Measurements from ENCODE around the gene GPR137C.
"Not testable (repeated sequence)": the region's sequence is repeated elsewhere in the genome, so short reads cannot be mapped to it uniquely, and the experiment has no call there.

GPR137C gene

DNA sequence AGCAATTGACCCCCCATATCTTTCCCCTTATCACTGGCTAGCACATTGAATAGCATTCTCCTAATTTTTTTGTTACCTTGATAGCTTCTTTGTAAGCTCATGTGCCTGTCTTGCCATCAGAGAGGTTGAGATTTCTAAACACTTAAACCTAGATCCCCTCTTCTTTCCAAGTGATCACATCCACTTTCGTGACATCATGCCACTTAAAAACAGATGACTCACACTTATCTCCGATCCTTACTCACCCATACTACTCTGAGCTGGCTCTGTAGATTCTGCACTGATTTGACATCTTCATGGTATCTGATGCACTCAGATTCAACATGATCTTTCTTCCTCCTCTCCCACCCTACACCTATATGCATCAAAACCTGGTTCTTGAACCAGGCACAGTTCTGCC, 10.5 kb downstream of the GPR137C start:
- DNase-seq (ENCODE audit: low spot score), result no peak

- DNase-seq (ENCODE audit: low spot score), result not testable (repeated sequence)
Measured at GRCh38 chr14:52568454-52568853, 15.8 kb downstream of the GPR137C start.

- no peak for DNase-seq (ENCODE audit: low spot score)
Measured at GRCh38 chr14:52575858-52576257, 23.2 kb downstream of the GPR137C start.

GRCh38 chr14:52583544-52583943, 30.9 kb downstream of the GPR137C start:
- no peak for DNase-seq (ENCODE audit: low spot score)

GRCh38 chr14:52589646-52590045, 37.0 kb downstream of the GPR137C start:
- DNase-seq (ENCODE audit: low spot score), result no peak

DNA sequence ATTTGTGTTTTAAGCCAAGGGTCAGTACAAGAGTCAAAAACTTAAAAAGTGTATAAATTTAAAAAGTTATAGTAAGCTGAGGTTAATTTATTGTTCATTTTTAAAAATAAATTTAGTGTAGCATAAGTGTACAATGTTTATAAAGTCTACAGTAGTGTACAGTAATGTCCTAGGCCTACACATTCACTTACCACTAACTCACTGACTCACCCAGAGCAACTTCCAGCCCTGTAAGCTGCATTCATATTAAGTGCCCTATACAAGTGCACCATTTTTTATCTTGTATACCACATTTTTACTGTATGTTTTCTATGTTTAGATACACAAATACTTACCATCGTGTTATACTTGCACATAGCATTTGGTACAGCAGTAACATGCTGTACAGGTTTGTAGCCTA, 37.7 kb downstream of the GPR137C start:
- DNase-seq (ENCODE audit: low spot score), result no peak

GRCh38 chr14:52596320-52596719, 43.7 kb downstream of the GPR137C start:
- DNase-seq (ENCODE audit: low spot score), result no peak

GRCh38 chr14:52596861-52597260, 44.2 kb downstream of the GPR137C start:
- no peak for DNase-seq (ENCODE audit: low spot score)

GRCh38 chr14:52598568-52598967, 45.9 kb downstream of the GPR137C start:
- no peak for DNase-seq (ENCODE audit: low spot score)

GRCh38 chr14:52599974-52600373, 47.3 kb downstream of the GPR137C start:
- DNase-seq (ENCODE audit: low spot score), result no peak

- no peak for DNase-seq (ENCODE audit: low spot score)
Measured at GRCh38 chr14:52602131-52602530, 49.5 kb downstream of the GPR137C start.

DNA sequence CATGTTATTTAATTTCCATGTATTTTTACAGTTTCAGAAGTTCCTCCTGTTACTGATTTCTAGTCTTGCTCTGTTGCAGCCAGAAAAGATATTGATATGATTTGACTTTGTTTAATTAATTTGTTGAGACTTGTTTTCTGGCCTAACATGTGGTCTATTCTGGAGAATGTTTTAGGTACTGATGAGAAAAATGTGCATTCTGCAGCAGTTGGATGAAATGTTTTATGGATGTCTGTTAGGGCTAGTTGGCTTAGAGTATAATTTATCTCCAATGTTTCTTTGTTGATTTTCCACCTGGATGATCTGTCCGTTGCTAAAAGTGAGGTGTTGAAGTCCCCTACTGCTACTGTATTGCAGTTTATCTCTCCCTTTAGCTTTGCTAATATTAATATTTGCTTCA, 54.4 kb downstream of the GPR137C start:
- DNase-seq (ENCODE audit: low spot score), result no peak

GRCh38 chr14:52609445-52610044, 56.9 kb downstream of the GPR137C start:
- DNase-seq (ENCODE audit: low spot score), result no peak

DNA sequence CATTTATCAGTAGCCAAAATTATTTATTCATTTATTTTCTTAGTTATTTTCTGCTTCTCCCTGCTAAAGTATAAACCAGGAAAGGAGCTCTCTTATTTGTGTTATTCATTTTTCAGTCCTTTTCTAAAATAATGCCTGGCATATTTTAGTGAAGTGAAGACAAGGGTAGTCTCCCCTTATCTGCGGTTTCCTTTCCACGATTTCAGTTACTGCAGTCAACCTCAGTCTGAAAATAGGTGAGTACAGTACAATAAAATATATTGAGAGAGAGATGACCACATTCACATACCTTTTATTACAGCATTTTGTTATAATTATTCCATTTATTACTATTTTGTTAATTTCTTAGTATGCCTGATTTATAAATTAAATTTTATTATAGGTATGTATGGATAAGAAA, 57.6 kb downstream of the GPR137C start:
- DNase-seq (ENCODE audit: low spot score), result no peak

GRCh38 chr14:52618602-52619001, 66.0 kb downstream of the GPR137C start:
- no peak for DNase-seq (ENCODE audit: low spot score)

GRCh38 chr14:52619687-52620086, 67.1 kb downstream of the GPR137C start:
- DNase-seq (ENCODE audit: low spot score), result no peak

DNA sequence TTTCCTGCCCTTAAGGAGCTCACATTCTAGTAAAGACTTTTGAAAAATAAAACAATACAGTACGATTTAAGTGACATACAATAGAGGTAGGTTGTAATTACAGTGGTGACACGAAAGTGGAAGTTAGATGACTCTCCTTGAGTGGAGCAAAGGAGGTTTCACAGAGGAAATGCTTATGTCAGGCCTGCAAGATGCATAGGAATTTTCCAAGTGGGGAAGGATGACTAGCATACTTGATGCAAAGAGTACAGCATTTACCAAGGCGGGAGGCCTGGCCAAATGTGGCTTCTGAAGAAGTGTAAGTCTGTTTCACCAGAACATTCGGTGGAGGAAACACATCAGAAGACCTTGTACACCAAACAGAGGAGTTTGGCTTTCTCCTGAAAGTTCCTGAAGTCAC, 87.5 kb downstream of the GPR137C start:
- no peak for DNase-seq (ENCODE audit: low spot score)

DNA sequence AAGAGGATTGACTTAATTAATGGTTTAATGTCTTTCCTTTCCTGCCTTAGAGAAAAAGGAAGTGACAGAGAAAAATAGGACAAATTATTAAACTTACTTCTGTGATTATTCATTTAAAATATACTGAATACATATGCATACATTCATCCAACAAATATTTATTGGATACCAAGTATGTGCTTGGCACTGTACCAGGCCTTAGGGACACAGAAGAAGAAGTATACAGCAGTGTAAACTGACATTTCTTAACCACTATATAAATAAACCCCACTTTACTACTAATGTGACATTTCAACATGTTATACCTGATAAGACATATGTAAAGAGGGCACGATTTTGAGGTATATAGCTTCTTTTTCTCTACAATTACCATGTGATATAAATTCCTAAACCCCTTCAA, 89.1 kb downstream of the GPR137C start:
- DNase-seq (ENCODE audit: low spot score), result no peak

GRCh38 chr14:52649511-52649910, 96.9 kb downstream of the GPR137C start:
- DNase-seq (ENCODE audit: low spot score), result no peak

DNA sequence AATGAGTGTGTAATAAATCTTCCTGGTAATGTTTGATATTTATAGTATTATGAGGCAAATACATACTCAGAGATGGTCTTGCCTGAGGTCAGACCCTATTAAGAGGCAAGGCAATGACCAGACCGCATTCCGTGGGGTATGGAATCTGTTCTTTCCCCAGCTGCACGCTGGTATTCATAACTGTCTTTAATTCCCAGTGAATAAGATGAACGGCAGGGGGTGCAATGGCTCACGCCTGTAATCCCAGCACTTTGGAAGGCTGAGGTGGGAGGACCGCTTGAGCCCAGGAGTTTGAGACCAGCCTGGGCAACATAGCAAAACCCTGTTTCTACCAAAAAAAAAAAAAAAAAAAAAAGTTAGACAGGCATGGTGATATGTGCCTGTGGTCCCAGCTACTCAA, 98.1 kb downstream of the GPR137C start:
- DNase-seq (ENCODE audit: low spot score), result peak; percentile 39

DNA sequence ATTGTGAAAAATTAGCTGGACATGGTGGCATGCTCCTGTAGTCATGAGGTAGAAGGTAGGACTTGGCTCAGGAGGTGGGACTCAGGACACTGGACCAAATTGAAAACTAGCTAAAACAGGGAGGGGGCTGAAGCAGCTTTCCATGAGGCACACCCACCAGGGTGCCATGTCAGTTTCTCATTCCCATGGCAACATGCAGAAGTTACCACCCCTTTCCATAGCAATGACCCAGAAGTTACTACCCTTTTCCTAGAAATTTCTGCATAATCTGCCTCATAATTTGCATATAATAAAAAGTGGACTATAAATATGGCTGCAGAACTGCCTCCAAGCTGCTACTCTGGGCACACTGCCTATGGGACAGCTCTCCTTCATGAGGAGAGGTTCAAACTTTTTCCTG, 104.3 kb downstream of the GPR137C start:
- no peak for DNase-seq (ENCODE audit: low spot score)

DNA sequence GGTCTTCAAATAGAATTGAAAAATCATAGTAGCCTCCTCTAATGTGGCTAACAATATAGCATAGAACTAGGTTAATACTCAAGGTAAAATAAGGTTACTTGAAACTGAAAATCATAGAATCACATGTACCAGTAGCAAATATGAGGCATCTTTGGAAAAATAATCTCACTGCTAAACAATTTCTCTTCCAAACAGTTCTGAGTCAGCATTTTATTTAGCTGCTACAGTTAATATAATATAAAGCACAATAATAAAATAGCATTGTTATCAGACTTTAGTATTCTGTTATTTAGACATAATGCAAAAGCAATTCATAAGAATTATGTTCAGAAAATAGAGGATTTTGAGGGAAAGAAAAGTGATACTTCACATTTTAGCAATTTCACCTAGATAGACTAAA, 107.7 kb downstream of the GPR137C start:
- DNase-seq (ENCODE audit: low spot score), result no peak

DNA sequence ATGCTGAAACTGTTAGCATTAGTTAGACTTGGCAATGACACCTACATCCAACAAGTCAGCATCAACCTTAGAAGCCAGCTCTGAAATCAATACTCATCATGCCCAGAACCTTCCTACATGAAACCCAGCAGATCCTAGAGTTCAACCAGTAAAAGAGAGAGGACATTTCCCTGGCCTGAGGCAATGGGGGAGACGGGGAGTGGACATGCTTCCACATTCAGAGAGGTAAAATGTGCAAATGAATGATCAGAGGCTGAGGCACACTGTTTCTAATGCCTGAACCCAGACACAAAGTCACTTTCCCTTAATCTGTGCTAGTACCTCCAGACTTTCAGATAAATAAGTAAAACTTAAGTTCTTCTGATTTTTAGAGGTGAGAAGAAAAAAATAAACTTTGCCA, 108.2 kb downstream of the GPR137C start:
- no peak for DNase-seq (ENCODE audit: low spot score)

GRCh38 chr14:52661314-52661713, 108.7 kb downstream of the GPR137C start:
- no peak for DNase-seq (ENCODE audit: low spot score)

DNA sequence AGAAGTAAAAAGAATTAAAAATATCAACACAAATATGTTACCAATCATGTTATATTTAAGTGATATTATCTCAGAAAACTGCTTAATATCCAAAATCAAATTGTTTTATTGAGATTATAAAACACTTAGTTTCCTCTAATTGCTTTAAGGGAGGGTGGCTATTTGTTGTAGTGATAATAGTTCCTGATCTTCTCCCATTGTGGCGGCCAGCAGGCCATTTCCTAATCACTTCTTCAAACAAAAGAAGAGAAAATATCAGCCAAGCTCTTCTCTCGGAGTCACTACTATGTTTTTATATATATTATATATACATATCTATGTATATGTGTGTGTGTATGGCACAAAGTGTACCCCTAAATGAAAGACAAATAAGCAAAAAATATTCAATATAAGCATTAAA, 111.2 kb downstream of the GPR137C start:
- DNase-seq (ENCODE audit: low spot score), result no peak
